ENCODE results near the gene CFAP97D1.
"Not testable (repeated sequence)": the region's sequence is repeated elsewhere in the genome, so short reads cannot be mapped to it uniquely, and the experiment has no call there.

Gene CFAP97D1

GRCh38 chr17:43768382-43768781, 11.9 kb upstream of the CFAP97D1 start:
- DNase-seq (ENCODE audit: low spot score) = no peak

- DNase-seq (ENCODE audit: low spot score) = no peak
Observed at GRCh38 chr17:43768943-43769342, 11.3 kb upstream of the CFAP97D1 start.

- no peak for DNase-seq (ENCODE audit: low spot score)
Observed at GRCh38 chr17:43769426-43769825, 10.8 kb upstream of the CFAP97D1 start.

DNA sequence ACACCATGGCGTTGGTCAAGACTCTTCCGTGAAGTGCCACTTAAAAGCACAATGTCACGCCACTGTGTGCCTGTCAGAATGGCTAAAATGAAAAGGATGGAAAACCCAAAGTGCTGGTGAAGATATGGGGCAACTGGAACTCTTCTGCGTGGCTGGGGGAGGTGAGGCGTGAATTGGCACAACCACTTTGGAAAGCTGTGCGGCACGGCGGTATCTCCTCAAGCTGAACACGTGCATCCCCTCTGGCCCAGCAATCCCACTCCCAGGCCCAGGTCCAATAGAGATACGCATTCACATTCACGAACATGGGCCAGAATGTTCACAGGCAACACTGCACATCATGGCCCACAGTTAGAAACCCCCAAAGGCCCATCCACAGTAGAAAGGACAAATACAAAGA, 10.4 kb upstream of the CFAP97D1 start:
- DNase-seq (ENCODE audit: low spot score) = no peak

DNA sequence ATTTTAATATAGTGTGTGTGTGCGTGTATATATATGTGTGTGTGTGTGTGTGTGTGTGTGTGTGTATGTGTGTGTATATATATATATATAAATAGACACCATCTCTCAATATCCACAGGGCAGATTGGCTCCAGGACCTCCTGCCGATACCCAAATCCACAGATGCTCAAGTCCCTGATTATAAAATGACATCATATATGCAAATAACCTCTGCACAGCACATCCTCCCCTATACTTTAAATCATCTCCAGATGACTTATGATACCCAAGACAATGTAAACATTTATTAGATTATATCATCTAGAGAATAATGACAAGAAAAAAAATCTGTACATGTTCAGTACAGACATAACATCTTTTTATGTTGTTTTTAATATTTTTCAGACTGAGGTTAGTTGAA, 9.3 kb upstream of the CFAP97D1 start:
- no peak for DNase-seq (ENCODE audit: low spot score)

GRCh38 chr17:43771463-43771862, 8.8 kb upstream of the CFAP97D1 start:
- no peak for DNase-seq (ENCODE audit: low spot score)

DNA sequence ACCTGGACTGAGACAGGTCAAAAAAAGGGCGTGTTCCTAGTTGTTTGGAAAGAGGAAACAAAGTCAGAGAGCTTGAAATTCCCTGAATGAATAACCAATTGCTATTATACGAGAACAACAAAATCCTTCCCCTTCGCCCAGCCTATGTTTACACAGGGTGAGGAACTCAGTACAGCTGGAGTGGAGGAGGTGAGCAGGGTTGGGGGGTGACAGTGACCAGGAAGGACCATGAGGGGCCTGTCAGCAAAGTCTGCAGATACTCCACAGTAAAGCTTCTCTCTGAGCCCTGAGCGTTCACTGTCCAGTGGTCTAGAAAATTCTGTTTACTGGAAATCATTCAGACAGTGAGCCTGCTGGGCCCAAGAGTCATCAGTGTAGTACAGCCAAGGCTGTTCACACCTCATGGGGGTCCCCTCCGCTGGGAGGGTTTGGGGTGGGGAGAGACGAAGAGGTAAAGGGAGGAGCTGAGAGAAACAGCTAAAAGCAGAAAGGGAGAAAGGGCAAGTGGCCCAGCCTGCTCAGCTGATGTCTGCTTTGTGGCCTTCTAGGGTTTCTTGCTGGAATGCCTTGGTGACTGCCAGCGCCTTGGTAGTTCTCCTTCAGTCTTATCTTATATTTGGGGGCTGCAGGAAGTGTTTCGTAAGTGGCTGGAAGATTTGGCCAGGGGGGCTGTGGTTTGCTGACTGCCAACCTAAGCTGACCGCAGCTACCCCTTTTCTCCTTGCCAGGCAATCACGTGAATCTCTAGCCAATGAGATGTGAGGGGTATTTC, 7.2 kb upstream of the CFAP97D1 start:
- no peak for DNase-seq (ENCODE audit: low spot score)

DNA sequence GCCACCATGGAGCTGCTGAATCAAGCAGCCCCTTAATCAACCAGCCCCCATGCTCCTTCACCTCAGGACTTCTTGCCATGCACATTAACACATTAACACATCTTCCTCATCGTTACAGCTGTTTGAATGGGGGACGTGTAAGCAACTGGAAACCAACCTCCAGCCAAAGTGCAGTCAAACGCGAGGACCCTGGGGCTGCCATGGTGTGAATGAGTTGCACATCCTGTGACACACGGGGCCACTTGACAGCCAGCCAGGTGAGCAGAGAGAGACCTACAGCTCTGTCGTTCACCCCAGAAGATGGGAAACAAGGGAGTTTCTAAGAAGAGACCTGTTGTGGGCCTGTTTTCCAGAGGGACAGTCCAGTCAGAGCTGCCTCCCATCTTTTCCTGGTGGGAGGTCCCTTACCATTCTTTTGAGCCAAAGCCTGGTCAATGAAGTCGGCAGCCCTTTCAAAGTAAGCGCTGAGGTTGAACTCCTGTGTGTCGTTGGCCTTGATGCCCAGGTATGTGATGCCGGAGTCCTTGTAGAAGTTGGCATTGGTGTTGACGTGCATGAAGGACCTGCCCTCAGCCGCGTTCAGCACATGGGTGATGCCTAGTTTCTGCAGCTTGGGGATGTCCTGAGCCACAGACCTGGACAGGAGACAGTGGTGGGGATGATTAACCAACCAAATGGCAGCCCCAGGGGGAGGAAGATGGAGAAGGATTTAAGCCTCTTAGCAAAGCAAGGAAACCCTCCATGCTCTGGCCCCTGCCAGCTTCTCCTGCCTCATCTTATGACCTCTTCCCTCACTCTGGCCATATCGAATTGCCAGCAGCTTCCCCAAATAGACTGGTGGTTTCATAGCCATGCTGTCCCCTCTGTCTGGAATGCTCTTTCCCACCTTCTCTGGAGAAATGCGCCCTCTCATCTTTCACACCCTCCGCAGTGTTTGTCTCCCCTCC, 5.7 kb upstream of the CFAP97D1 start:
- no peak for DNase-seq (ENCODE audit: low spot score)

DNA sequence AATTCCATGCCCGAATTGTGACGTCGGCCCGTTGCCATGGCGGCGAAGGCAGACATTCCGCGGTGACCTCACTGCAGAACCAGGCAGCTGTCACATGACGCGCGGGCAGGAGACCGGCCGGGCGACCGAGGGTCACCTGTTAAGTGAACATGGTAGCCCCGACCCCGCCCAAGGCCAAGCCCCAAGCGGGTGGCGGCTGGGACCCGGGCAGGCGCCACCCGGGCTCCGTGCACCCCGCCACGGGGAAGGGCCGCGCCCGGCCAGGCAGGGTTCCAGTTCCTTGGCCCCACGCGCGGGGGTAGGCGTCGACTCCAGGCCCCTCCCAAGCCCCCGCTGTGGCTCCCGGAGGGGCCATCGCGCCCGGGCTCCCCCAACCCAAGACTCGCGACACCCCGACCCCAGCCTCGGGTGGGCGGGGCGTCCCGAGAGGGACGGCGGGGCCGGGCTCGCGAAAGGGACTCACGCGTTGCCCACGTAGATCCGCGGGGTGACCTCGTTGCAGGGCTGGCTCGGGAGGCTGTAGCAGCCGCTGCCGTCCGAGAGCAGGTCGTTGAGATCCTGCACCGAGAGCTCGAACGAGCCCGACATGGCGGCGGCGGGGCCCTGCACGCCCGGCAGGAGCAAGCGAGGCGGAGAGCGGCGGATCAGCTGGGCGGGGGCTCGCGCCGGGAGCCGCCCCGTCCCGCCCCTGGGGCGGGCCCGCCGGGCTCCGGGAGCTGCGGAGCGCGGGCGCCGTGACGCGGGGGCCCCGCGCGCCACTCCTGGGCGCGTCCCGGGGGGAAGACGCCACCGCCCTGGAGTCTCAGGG, 1.7 kb upstream of the CFAP97D1 start, which contains the start of gene DUSP3:
DUSP3 (minus strand) TSS at position 641 of the 808 bp plus-strand sequence; CDS start at position 588, 53 bp downstream.
- DNase-seq (ENCODE audit: low spot score) = peak; percentile 98

GRCh38 chr17:43779145-43780125, 800 bp upstream of the CFAP97D1 start:
- DNase-seq (ENCODE audit: low spot score) = peak; percentile 25

DNA sequence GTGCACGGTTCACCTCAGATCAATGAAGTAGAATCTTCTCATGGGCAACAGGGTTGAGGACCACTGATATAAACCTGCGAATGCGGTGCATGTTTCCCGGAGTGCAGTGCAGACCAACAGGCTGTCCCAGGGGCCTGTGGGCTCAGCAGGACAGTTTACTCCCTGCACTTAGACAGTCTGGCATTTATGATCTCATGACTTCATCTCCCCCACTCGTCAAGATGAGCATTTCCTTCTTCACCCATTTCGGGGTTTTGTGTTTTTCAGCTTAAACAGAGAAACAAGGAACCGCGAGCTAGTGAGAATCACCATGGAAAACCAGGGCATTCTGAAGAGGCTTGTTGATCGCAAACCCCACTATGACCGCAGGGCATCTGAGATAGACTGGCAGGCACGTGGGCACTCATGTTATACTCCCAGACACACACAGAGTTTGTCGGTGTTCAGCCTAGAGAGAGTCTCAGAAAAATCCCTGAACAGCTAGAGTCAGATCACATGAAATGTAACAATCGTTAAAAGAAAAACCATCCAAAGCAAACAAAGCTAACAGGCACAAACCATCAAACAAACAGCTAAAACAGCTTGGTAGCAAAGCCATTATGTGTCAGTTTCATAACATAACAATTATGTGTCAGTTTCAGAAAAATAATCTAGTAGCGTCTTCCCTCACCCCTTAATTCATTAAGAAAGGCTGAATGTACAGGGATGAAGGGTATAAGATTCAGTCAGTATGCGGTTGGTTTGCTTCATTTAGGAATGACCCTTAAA, 2.9 kb downstream of the CFAP97D1 start:
- DNase-seq (ENCODE audit: low spot score) = no peak

- peak; percentile 58 for DNase-seq (ENCODE audit: low spot score)
Observed at GRCh38 chr17:43784068-43784467, 3.8 kb downstream of the CFAP97D1 start.

DNA sequence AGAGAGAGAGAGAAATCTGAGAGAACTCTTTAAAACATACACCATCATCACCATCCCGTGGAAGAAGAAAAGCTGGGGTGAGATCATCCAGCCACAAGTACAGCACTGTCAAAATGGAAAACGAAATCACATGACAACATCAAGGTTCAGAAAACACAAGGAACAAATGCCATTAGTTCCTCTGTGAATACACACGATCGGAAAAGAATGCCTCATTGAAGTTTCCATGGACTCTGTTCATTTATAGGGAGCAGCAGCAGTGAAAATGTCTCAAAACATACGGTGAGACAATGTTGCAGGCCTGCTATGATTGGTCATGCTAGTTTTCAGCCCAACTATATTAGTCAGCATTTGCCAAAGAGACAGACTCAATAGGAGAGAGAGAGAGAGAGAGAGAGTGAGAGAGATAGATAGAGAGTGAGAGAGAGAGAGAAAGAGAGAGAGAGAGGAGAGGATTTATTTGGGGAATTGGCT, 4.4 kb downstream of the CFAP97D1 start:
- DNase-seq (ENCODE audit: low spot score) = peak; percentile 70

GRCh38 chr17:43787728-43788127, 7.5 kb downstream of the CFAP97D1 start:
- DNase-seq (ENCODE audit: low spot score) = no peak

GRCh38 chr17:43788540-43788939, 8.3 kb downstream of the CFAP97D1 start:
- no peak for DNase-seq (ENCODE audit: low spot score)

DNA sequence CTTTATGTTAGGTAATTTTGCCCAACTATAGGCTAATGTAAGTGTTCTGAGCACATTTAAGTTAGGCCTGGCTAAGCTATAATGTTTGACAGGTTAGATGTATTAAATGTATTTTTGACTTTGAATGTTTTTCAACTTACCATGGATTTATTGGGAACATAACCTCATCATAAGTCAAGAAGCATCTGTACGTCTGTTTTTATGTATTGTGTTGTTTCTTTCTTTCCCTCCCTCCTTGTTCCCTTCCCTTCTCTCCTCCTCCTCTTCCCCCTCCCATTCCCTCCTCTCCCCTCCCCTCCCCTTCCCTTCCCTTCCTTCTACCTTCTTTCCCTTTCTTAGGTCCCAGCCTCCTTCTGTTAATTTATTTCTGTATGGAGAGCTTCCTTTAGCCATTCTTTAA, 9.2 kb downstream of the CFAP97D1 start:
- DNase-seq (ENCODE audit: low spot score) = no peak

DNA sequence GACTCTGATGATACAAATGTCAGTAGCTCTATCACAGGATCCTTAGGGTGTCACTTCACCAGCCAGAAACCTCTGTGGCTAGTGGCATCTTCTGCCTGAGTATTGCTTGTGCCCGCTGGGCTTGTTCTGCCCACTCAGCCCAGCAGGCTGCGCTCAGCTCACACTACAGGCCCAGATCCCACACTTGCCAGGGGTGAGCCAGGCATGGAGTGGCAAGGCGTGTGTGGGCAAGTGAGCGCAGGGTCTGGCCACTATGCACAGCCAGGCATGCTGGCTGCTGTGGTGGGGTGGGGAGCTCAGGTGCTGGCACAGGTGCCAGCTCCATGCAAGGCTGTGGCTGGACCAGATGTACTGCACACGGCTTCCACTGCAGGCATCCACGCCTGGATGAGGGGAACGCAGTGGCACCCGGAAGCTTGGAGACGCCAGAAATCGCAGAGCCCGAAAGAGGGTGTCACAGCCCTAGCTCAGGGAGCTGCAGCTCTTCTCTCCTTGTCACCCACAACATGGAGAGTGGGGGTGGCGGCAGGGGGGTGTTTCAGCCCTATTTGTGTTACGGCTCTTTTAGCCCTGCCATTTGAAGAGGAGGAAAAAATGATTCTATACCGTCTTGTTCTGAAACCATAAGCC, 10.2 kb downstream of the CFAP97D1 start:
- no peak for DNase-seq (ENCODE audit: low spot score)

DNA sequence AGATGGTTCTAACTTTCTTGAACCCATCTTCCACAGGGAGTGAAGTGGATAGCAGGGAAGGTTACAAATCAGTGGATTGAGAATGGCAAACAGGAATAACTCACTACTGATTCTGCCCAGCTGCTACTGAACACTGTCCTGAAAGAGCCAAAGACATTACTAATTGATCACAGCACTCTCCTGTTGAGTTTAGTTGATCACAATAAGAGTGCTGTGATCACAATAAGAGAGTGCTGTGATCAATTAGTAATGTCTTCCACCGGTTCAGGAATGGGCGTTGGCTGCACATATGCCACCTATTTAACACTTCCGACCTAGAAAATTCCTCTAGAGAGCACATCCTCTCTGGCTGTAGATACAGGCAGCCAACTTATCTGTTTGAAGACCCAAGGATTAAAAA, 11.4 kb downstream of the CFAP97D1 start:
- peak; percentile 27 for DNase-seq (ENCODE audit: low spot score)

GRCh38 chr17:43792668-43793067, 12.4 kb downstream of the CFAP97D1 start:
- DNase-seq (ENCODE audit: low spot score) = not testable (repeated sequence)
